Stomach (tissue), 9 donors: ENCODE results near the gene SRP14. TPM values are rescaled to one million over a fixed set of nuclear protein-coding genes. Genes with fewer than 3 reads are reported as not detected.
A peak's percentile ranks its signal among the peaks of the same experiment; 100 is the strongest.

Experiments
- DNase-seq, 2 donors: peaks; one replicate each; pipeline versions ENCODE4 v3.0.0 to v3.0.0-alpha.2; 2013 to 2019
- H3K27ac ChIP-seq, 5 donors: fragments of 200-600 bp in 4 of 5; sonication (generic) in 4 of 5; one replicate each; pipeline ENCODE4 v1.5.1; 2013 to 2019; ENCODE audit warnings: mild to moderate bottlenecking in 1 of 5, moderate library complexity in 1 of 5
- H3K27me3 ChIP-seq, 3 donors: fragments of 200-600 bp; sonication (generic); one replicate each; pipeline ENCODE4 v1.5.1; 2017 to 2019; ENCODE audit warnings: mixed run types in 1 of 3
- H3K36me3 ChIP-seq, 4 donors: fragments of 200-600 bp; sonication (generic); 1 replicate in 3 of 4; 2 replicates in 1 of 4; pipeline ENCODE4 v1.5.1; 2016 to 2019
- H3K4me1 ChIP-seq, 4 donors: fragments of 200-600 bp; sonication (generic); one replicate each; pipeline ENCODE4 v1.5.1; 2016 to 2019
- H3K4me3 ChIP-seq, 4 donors: fragments of 200-600 bp; sonication (generic) in 3 of 4; one replicate each; pipeline ENCODE4 v1.5.1; 2016 to 2019; ENCODE audit warnings: mild to moderate bottlenecking in 1 of 4
- H3K9me3 ChIP-seq, 4 donors: fragments of 200-600 bp; sonication (generic); one replicate each; pipeline ENCODE4 v1.5.1; 2016 to 2019
- CTCF ChIP-seq, 7 experiments: fragments of 450-650 bp in 4 of 7; fragments of 200-600 bp in 3 of 7; sonication (generic) in 3 of 7; IDR thresholded peaks; one replicate each; pipeline ENCODE4 v1.5.1; 2016 to 2019; ENCODE audit warnings: antibody characterized with exemption in 7 of 7, control low read depth in 2 of 7, mild to moderate bottlenecking in 1 of 7
- EP300 ChIP-seq: sonication (generic); formaldehyde crosslinking; IDR thresholded peaks from one replicate; pipeline ENCODE4 v1.6.1; 2017; ENCODE audit warnings: antibody characterized with exemption
- POLR2A ChIP-seq, 4 donors: fragments of 450-650 bp; IDR thresholded peaks; one replicate each; pipeline ENCODE4 v1.6.1; 2016; ENCODE audit warnings: antibody characterized with exemption in 4 of 4, control low read depth in 2 of 4, mild to moderate bottlenecking in 1 of 4, moderate library complexity in 1 of 4
- POLR2AphosphoS5 ChIP-seq, 3 donors: sonication (generic); formaldehyde crosslinking; IDR thresholded peaks; one replicate each; pipeline ENCODE4 v1.6.1; 2016; ENCODE audit warnings: antibody characterized with exemption in 3 of 3
- WGBS, 5 donors: extraction: QIAGEN DNeasy Blood & Tissue Kit in 3 of 5; methylation state at CpG; one replicate each; pipeline versions ENCODE4 v1.1.5 to v1.1.7; 2013 to 2018; 5-methylcytosine and 5-hydroxymethylcytosine counted together
- intact Hi-C: fragments of 100-400 bp; cut with DNase I; formaldehyde crosslinking; loops from one replicate; pipeline ENCODE4 v1.15.1; 2023; ENCODE audit warnings: low total_unique reads
- polyA plus RNA-seq, 3 donors: library from polyadenylated mRNA; stranded (reverse); fragments of 200-250 nt; gene quantifications; one replicate each; pipeline ENCODE4 v1.2.3, GENCODE V29; 2013
- total RNA-seq, 5 donors: library from RNA; depleted of rRNA; stranded (reverse); fragments of >200 nt; gene quantifications; one replicate each; pipeline versions ENCODE4 v1.1.0 to v1.2.3, GENCODE V29; 2014 to 2016
- donor health status: healthy with polysubstance abuse.
- donor health status: Bipolar disorder and iron deficiency.
- donor health status: healthy.

SRP14 gene
- total and polyA plus RNA-seq, 8 donors, result 72.4 to 411 (median 284) TPM

GRCh38 chr15:40062816-40063562 is 24.0 kb upstream of the SRP14 start:
- Histone ChIP-seq H3K27me3 (no peaks in the 10 kb centered on the region), H3K27ac (peak overlapping the region in 1 of 5 donors; percentile 51), H3K4me3 (no peak overlapping the region), H3K9me3 (no peaks in the 10 kb centered on the region), H3K36me3 (no peaks in the 10 kb centered on the region), H3K4me1 (peaks cover under 1 to 18% (median 2%) of the 10 kb centered on the region in 4 donors)
- WGBS, 5 donors, result 89 to 97% (median 96%) methylated on average over 10 of the region's 10 CpGs
- no peak for TF ChIP-seq EP300
- no peak for TF ChIP-seq POLR2A (IDR thresholded peaks at IDR 0.05)
- no peak for TF ChIP-seq CTCF (IDR thresholded peaks at IDR 0.05)
- TF ChIP-seq POLR2AphosphoS5 (IDR thresholded peaks at IDR 0.05), result no peak
- no peak for DNase-seq
- intact Hi-C loops, result no loop called here

GRCh38 chr15:40061212-40061901 is 22.4 kb upstream of the SRP14 start:
- intact Hi-C loops, result no loop called here
- DNase-seq, result no peak
- WGBS, 5 donors, result 89 to 92% (median 90%) methylated on average over 15 of the region's 15 CpGs
- no peaks in the 10 kb centered on the region for H3K36me3 ChIP-seq
- no peak for TF ChIP-seq CTCF (IDR thresholded peaks at IDR 0.05)
- no peak for TF ChIP-seq POLR2AphosphoS5 (IDR thresholded peaks at IDR 0.05)
- no peak for TF ChIP-seq EP300
- no peak for TF ChIP-seq POLR2A (IDR thresholded peaks at IDR 0.05)
- H3K9me3 ChIP-seq, result no peaks in the 10 kb centered on the region
- no peak overlapping the region for H3K4me3 ChIP-seq
- H3K4me1 ChIP-seq, result peaks cover 0 to 14% (median 4%) of the 10 kb centered on the region in 4 donors
- H3K27me3 ChIP-seq, result no peaks in the 10 kb centered on the region
- no peak overlapping the region for H3K27ac ChIP-seq

- H3K4me1 ChIP-seq, result peaks cover 9 to 19% (median 13%) of the 10 kb centered on the region in 4 donors
- no peaks in the 10 kb centered on the region for H3K9me3 ChIP-seq
- intact Hi-C loops, result no loop called here
- no peaks in the 10 kb centered on the region for H3K36me3 ChIP-seq
- no peak overlapping the region for H3K27ac ChIP-seq
- no peak overlapping the region for H3K4me3 ChIP-seq
- no peaks in the 10 kb centered on the region for H3K27me3 ChIP-seq
- no peak for TF ChIP-seq POLR2AphosphoS5 (IDR thresholded peaks at IDR 0.05)
- no peak for TF ChIP-seq POLR2A (IDR thresholded peaks at IDR 0.05)
- TF ChIP-seq EP300, result no peak
- no peak for TF ChIP-seq CTCF (IDR thresholded peaks at IDR 0.05)
- DNase-seq, result no peak
- WGBS, 5 donors, result 89 to 93% (median 91%) methylated on average over 10 of the region's 10 CpGs
Measured at GRCh38 chr15:40060236-40060961, 21.4 kb upstream of the SRP14 start.

GRCh38 chr15:40059821-40060220 is 20.8 kb upstream of the SRP14 start:
- no peak overlapping the region for H3K4me3 ChIP-seq
- 87 to 95% (median 91%) methylated on average over 11 of the region's 11 CpGs for WGBS, 5 donors
- H3K27ac ChIP-seq, result no peak overlapping the region
- no peaks in the 10 kb centered on the region for H3K27me3 ChIP-seq
- intact Hi-C loops, result no loop called here
- TF ChIP-seq CTCF (IDR thresholded peaks at IDR 0.05) (no peak), POLR2A (IDR thresholded peaks at IDR 0.05) (no peak), POLR2AphosphoS5 (IDR thresholded peaks at IDR 0.05) (no peak), EP300 (no peak)
- DNase-seq, result no peak
- no peaks in the 10 kb centered on the region for H3K36me3 ChIP-seq
- no peaks in the 10 kb centered on the region for H3K9me3 ChIP-seq
- H3K4me1 ChIP-seq, result peaks cover 15 to 23% (median 17%) of the 10 kb centered on the region in 4 donors
